Measurements from ENCODE around the gene ZDHHC24.

Gene ZDHHC24

DNA sequence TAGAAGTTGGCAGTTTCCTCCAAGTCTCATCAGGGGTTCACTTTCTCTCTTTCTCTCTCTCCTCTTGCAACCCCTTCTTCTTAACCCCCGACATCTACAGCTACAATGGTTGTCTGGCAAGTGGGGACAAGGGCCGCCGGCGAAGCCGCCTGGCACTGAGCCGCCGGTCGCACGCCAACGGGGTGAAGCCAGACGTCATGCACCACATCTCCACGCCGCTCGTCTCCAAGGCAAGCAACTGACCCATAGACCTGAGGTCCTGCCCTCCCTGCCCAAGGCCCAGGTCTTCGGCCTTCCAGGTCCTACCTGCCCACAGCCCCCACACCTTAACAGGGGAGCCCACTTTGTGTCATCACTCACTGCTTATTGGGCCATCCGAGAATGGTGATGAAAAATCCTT is 74.7 kb downstream of the ZDHHC24 start:
- no peak overlapping the region for H3K4me2 ChIP-seq (ENCODE audit: low read depth, low read length)
- no peak overlapping the region for H3K9ac ChIP-seq (ENCODE audit: low read length)
- DNase-seq = no peak
- TF ChIP-seq EZH2phosphoT487 (IDR thresholded peaks at IDR 0.05; ENCODE audit: low read length) = no peak
- TF ChIP-seq, protein P1, sequence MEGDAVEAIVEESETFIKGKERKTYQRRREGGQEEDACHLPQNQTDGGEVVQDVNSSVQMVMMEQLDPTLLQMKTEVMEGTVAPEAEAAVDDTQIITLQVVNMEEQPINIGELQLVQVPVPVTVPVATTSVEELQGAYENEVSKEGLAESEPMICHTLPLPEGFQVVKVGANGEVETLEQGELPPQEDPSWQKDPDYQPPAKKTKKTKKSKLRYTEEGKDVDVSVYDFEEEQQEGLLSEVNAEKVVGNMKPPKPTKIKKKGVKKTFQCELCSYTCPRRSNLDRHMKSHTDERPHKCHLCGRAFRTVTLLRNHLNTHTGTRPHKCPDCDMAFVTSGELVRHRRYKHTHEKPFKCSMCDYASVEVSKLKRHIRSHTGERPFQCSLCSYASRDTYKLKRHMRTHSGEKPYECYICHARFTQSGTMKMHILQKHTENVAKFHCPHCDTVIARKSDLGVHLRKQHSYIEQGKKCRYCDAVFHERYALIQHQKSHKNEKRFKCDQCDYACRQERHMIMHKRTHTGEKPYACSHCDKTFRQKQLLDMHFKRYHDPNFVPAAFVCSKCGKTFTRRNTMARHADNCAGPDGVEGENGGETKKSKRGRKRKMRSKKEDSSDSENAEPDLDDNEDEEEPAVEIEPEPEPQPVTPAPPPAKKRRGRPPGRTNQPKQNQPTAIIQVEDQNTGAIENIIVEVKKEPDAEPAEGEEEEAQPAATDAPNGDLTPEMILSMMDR (IDR thresholded peaks at IDR 0.05; ENCODE audit: low read length) = no peak
- no peak for TF ChIP-seq EZH2 (optimal IDR thresholded peaks at IDR 0.05; ENCODE audit: low read depth, low read length)
- H2AFZ ChIP-seq (ENCODE audit: low read length) = no peak overlapping the region
- H3K4me1 ChIP-seq (ENCODE audit: low read length) = peaks cover 6% of the 10 kb centered on the region; the same call in 1 of the 2 replicates
- no peaks in the 10 kb centered on the region for H3F3A ChIP-seq (ENCODE audit: insufficient read depth, low read length)
- H3K27me3 ChIP-seq (replicated peaks; ENCODE audit: insufficient read depth, low read length) = no peaks in the 10 kb centered on the region
- no peaks in the 10 kb centered on the region for H3K9me3 ChIP-seq (replicated peaks; ENCODE audit: insufficient read depth, low read length)
- no peaks in the 10 kb centered on the region for H3K9me2 ChIP-seq (replicated peaks; ENCODE audit: insufficient read depth, low read length)
- H3K36me3 ChIP-seq (replicated peaks; ENCODE audit: insufficient read depth, low read length) = no peaks in the 10 kb centered on the region
- no peak overlapping the region for H3K27ac ChIP-seq (ENCODE audit: low read length)
- H4K20me1 ChIP-seq (ENCODE audit: insufficient read depth, low read length) = no peaks in the 10 kb centered on the region
- H3K4me3 ChIP-seq (ENCODE audit: low read length) = no peak overlapping the region
- H3K79me2 ChIP-seq (ENCODE audit: low read length) = peaks cover 5% of the 10 kb centered on the region; the same call in 1 of the 2 replicates
